Measurements from ENCODE around the gene TM9SF3.
"Not testable (repeated sequence)": the region's sequence is repeated elsewhere in the genome, so short reads cannot be mapped to it uniquely, and the experiment has no call there.

Gene TM9SF3

GRCh38 chr10:96584035-96584434 is 2.8 kb downstream of the TM9SF3 start:
- no peak for DNase-seq (ENCODE audit: extremely low spot score)
- ChIA-PET CTCF (interaction anchor here (1.4 kb wide), 1 partner anchor 209 kb away, joined by 3 read pairs; no protein-coding TSS in a partner anchor), POLR2A (no interaction called here)
- no peak for TF ChIP-seq CTCF (IDR thresholded peaks at IDR 0.05; ENCODE audit: control extremely low read depth, extremely low read depth, low read depth, missing control alignments)

- TF ChIP-seq CTCF (IDR thresholded peaks at IDR 0.05; ENCODE audit: control extremely low read depth, extremely low read depth, low read depth, missing control alignments) = no peak
- POLR2A ChIA-PET = no interaction called here
- no peak for DNase-seq (ENCODE audit: extremely low spot score)
- CTCF ChIA-PET = interaction anchor here (1.4 kb wide), 1 partner anchor 25 kb away, joined by 3 read pairs; no protein-coding TSS in a partner anchor
These were observed 7.7 kb downstream of the TM9SF3 start for GRCh38 chr10:96579133-96579532.

GRCh38 chr10:96578633-96579032 is 8.2 kb downstream of the TM9SF3 start:
- POLR2A ChIA-PET = no interaction called here
- CTCF ChIA-PET = no interaction called here
- TF ChIP-seq CTCF (IDR thresholded peaks at IDR 0.05; ENCODE audit: control extremely low read depth, extremely low read depth, low read depth, missing control alignments) = no peak
- no peak for DNase-seq (ENCODE audit: extremely low spot score)

- CTCF ChIA-PET = interaction anchor here (0.7 kb wide), 1 partner anchor 28 kb away, joined by 3 read pairs; no protein-coding TSS in a partner anchor
- POLR2A ChIA-PET = no interaction called here
- DNase-seq (ENCODE audit: extremely low spot score) = no peak
- TF ChIP-seq CTCF (IDR thresholded peaks at IDR 0.05; ENCODE audit: control extremely low read depth, extremely low read depth, low read depth, missing control alignments) = no peak
These were observed 8.8 kb downstream of the TM9SF3 start for GRCh38 chr10:96578022-96578421.

- no peak for TF ChIP-seq CTCF (IDR thresholded peaks at IDR 0.05; ENCODE audit: control extremely low read depth, extremely low read depth, low read depth, missing control alignments)
- POLR2A ChIA-PET = no interaction called here
- CTCF ChIA-PET = interaction anchor here (0.7 kb wide), 3 partner anchors 8 to 27 kb away, joined by 3 to 5 read pairs (median 3); no protein-coding TSS in a partner anchor
- no peak for DNase-seq (ENCODE audit: extremely low spot score)
These were observed 9.7 kb downstream of the TM9SF3 start for GRCh38 chr10:96577069-96577468.

- no peak for TF ChIP-seq CTCF (IDR thresholded peaks at IDR 0.05; ENCODE audit: control extremely low read depth, extremely low read depth, low read depth, missing control alignments)
- CTCF ChIA-PET = interaction anchor here (0.7 kb wide), 2 partner anchors 9 to 10 kb away, joined by 3 to 5 read pairs; no protein-coding TSS in a partner anchor
- POLR2A ChIA-PET = no interaction called here
- no peak for DNase-seq (ENCODE audit: extremely low spot score)
These were observed 10.4 kb downstream of the TM9SF3 start for GRCh38 chr10:96576277-96576980.

GRCh38 chr10:96574564-96574963 is 12.2 kb downstream of the TM9SF3 start:
- POLR2A ChIA-PET; DNase-seq (ENCODE audit: extremely low spot score): not testable (repeated sequence)
- CTCF ChIA-PET = interaction anchor here (1.2 kb wide), 1 partner anchor 61 kb away, joined by 4 read pairs; the partner anchor contains the start of gene TLL2
